Glutamatergic neuron (in vitro differentiated cells): ENCODE measurements around the gene GOLGA2. TPM values are rescaled to one million over a fixed set of nuclear protein-coding genes. Genes with fewer than 3 reads are reported as not detected.

ENCODE experiments used
- DNase-seq: peaks from one replicate; pipeline ENCODE4 v3.0.0; 2022
- H3K27ac Mint-ChIP-seq: one replicate; pipeline ENCODE4 v1.8.0; 2020; ENCODE audit warnings: mild to moderate bottlenecking, mixed read lengths, inconsistent platforms; ENCODE audit not compliant: unreplicated experiment
- H3K27me3 Mint-ChIP-seq: one replicate; pipeline ENCODE4 v1.8.0; 2020; ENCODE audit warnings: mild to moderate bottlenecking, moderate library complexity, mixed read lengths, inconsistent platforms; ENCODE audit not compliant: unreplicated experiment
- H3K36me3 Mint-ChIP-seq: one replicate; pipeline ENCODE4 v1.8.0; 2020; ENCODE audit warnings: mild to moderate bottlenecking, mixed read lengths, inconsistent platforms; ENCODE audit not compliant: unreplicated experiment
- H3K4me1 Mint-ChIP-seq: one replicate; pipeline ENCODE4 v1.8.0; 2020; ENCODE audit warnings: mild to moderate bottlenecking, low read depth, mixed read lengths, inconsistent platforms; ENCODE audit not compliant: unreplicated experiment
- H3K4me3 Mint-ChIP-seq: one replicate; pipeline ENCODE4 v1.8.0; 2020; ENCODE audit warnings: mild to moderate bottlenecking, mixed read lengths, inconsistent platforms; ENCODE audit not compliant: unreplicated experiment
- H3K9me3 Mint-ChIP-seq: one replicate; pipeline ENCODE4 v1.8.0; 2020; ENCODE audit warnings: mild to moderate bottlenecking, moderate library complexity, mixed read lengths, inconsistent platforms; ENCODE audit not compliant: unreplicated experiment
- total RNA-seq: library from RNA; stranded (reverse); fragmentation: NEBNext Ultra II Directional; extraction: Animal tissue kit (Norgen Biotek cat#: 25700); gene quantifications from one replicate; pipeline ENCODE4 v1.2.1, GENCODE V29; 2021; ENCODE audit not compliant: unreplicated experiment
- TF ChIP-seq, protein P1 (sequence below): fragments of 200-600 bp; sonication (generic); IDR thresholded peaks from one replicate; pipeline ENCODE4 v1.5.0; 2021; ENCODE audit not compliant: partially characterized antibody, unreplicated experiment

The GOLGA2 gene
- total RNA-seq, 1 donor from 2014 or later, result 78.3 TPM

DNA sequence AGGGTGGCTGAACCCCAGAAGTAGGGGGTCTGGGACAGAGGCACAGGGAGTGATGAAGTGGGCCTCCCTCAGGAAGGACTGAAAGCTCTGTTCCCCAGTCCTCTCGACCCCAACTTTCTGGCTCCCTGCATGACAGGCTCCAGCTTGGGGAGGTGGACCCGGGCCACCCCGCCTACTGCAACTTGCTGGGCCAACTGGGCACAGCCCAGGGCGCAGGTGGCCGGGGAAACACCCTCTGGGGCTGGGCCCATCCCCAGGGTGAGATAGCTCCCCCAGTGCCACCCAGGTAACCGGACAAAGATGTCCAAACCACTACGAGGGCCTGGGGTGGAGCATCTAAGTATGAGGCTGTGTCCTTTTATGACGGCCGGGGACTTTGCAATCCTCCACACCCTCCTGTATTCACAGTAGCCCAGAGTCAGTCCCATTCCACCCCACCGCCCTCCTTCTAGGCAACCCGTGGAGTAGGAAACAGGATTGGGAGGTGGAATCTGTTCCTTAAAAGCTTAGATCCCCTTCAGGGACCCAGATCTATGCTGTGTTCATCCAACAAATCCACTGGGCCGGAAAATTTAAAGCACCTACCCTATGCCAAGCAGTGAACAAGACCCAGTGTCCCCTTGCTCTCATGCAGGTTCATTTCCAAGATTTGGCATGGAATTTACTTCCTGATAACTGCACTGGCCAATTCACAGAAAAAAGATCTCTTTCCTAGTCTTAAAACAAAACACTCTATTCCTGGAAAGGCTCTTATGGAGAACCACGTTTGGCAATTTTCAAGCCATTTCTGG lies 52.7 kb downstream of the GOLGA2 start:
- no peak for DNase-seq
- Mint-ChIP-seq H3K27ac (no peak overlapping the region), H3K36me3 (peaks cover 5% of the 10 kb centered on the region), H3K4me3 (no peak overlapping the region), H3K27me3 (peaks cover 8% of the 10 kb centered on the region), H3K4me1 (peaks cover 6% of the 10 kb centered on the region), H3K9me3 (peaks cover 5% of the 10 kb centered on the region)
- TF ChIP-seq, protein P1, sequence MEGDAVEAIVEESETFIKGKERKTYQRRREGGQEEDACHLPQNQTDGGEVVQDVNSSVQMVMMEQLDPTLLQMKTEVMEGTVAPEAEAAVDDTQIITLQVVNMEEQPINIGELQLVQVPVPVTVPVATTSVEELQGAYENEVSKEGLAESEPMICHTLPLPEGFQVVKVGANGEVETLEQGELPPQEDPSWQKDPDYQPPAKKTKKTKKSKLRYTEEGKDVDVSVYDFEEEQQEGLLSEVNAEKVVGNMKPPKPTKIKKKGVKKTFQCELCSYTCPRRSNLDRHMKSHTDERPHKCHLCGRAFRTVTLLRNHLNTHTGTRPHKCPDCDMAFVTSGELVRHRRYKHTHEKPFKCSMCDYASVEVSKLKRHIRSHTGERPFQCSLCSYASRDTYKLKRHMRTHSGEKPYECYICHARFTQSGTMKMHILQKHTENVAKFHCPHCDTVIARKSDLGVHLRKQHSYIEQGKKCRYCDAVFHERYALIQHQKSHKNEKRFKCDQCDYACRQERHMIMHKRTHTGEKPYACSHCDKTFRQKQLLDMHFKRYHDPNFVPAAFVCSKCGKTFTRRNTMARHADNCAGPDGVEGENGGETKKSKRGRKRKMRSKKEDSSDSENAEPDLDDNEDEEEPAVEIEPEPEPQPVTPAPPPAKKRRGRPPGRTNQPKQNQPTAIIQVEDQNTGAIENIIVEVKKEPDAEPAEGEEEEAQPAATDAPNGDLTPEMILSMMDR, result no peak

DNA sequence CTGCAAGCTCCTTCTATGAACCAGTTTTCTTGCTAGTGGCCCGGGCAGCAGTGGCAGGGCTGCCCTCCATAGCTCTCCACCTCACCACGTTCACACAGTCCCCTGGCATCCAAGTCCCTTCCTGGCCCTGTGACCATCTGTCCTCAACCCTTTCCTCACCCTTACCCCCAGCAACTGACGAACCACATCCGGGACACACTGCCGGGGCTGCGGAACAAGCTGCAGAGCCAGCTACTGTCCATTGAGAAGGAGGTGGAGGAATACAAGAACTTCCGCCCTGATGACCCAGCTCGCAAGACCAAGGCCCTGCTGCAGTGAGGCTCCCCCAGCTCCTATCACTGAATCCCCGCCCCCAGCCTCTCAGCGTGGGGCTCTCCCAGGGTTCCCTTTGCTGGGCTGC lies 53.8 kb downstream of the GOLGA2 start:
- Mint-ChIP-seq H3K36me3 (peaks cover 5% of the 10 kb centered on the region), H3K27me3 (peaks cover 8% of the 10 kb centered on the region), H3K4me3 (no peak overlapping the region), H3K4me1 (peaks cover 6% of the 10 kb centered on the region), H3K9me3 (peaks cover 5% of the 10 kb centered on the region), H3K27ac (peak overlapping the region; percentile 43)
- no peak for DNase-seq
- TF ChIP-seq, protein P1, result no peak

DNA sequence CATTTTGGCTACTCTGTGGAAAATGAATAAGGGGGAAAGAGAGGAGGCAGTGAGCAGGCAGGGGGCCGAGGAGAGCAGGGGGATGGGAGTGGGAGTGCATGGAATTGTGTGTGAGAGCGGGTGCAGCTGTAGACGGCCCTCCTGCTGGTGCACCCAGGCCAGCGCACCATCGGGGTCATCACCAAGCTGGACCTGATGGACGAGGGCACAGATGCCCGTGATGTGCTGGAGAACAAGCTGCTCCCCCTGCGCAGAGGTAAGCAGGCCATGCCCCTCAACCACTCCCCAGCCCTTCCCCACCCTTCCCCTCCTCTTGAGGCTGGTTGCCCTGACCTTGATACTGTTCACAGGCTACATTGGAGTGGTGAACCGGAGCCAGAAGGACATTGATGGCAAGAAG lies 56.0 kb downstream of the GOLGA2 start:
- TF ChIP-seq, protein P1, result no peak
- Mint-ChIP-seq H3K27ac (no peak overlapping the region), H3K9me3 (peaks cover 5% of the 10 kb centered on the region)

DNA sequence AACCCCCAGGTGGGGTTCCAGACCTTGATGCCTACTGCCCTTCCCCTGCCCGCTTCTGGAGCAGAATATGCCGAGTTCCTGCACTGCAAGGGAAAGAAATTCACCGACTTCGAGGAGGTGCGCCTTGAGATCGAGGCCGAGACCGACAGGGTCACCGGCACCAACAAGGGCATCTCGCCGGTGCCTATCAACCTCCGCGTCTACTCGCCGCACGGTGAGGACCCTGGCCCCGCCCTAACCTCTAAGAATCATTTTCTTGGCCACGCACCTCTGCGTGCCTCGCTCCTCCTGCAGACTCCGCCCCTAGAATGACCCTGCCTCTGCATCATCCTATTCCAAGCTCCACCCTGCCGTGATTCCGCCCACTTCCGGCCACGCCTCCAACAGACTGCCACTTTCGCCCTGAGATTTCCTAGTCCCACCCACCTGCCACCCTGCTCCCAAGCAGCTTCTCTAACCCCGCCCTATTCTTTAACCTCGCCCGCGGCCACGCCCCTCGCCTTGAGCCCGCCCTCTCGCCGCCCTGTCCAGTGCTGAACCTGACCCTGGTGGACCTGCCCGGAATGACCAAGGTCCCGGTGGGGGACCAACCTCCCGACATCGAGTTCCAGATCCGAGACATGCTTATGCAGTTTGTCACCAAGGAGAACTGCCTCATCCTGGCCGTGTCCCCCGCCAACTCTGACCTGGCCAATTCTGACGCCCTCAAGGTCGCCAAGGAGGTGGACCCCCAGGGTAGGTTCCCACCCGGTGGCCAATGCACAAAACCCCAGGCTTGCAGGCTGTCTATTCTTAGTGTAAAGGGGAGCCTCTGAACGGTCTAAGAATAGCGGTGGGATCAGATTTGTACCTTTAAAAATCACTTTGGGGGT lies 57.1 kb downstream of the GOLGA2 start:
- DNase-seq, result peak; percentile 92
- H3K4me3 Mint-ChIP-seq, result peak overlapping the region; percentile 78
- peaks cover 5% of the 10 kb centered on the region for H3K36me3 Mint-ChIP-seq
- TF ChIP-seq, protein P1, result no peak
- peaks cover 13% of the 10 kb centered on the region for H3K4me1 Mint-ChIP-seq
- H3K27ac Mint-ChIP-seq, result peak overlapping the region; percentile 81
- peaks cover 5% of the 10 kb centered on the region for H3K27me3 Mint-ChIP-seq
- peaks cover 5% of the 10 kb centered on the region for H3K9me3 Mint-ChIP-seq

More for the DNA sequence above, 56.0 kb downstream of the GOLGA2 start:
- Mint-ChIP-seq H3K36me3 (peaks cover 5% of the 10 kb centered on the region), H3K4me3 (no peak overlapping the region), H3K27me3 (peaks cover 6% of the 10 kb centered on the region), H3K4me1 (peaks cover 13% of the 10 kb centered on the region)
- no peak for DNase-seq
